Adrenal gland (tissue), 12 donors: ENCODE measurements around the gene EXOSC1. TPM values are rescaled to one million over a fixed set of nuclear protein-coding genes. Genes with fewer than 3 reads are reported as not detected.

Experiments
- DNase-seq, 7 donors: peaks; one replicate each; pipeline ENCODE4 v3.0.0-alpha.2; 2019 to 2020
- H3K27ac ChIP-seq, 5 donors: fragments of 200-600 bp; sonication (generic) in 4 of 5; 1 replicate in 3 of 5; 2 replicates in 2 of 5; pipeline versions ENCODE4 v1.5.1 to v1.8.0; 2016 to 2020; ENCODE audit warnings: mild to moderate bottlenecking in 1 of 5
- H3K27me3 ChIP-seq: fragments of 200-600 bp; 2 replicates; pipeline ENCODE4 v1.8.0; 2021
- H3K36me3 ChIP-seq, 2 donors: fragments of 200-600 bp; replicated peaks in 1 of 2; 1 replicate in 1 of 2; 2 replicates in 1 of 2; pipeline versions ENCODE4 v1.5.1 to v1.8.0; 2018 to 2022
- H3K4me1 ChIP-seq, 2 donors: fragments of 200-600 bp; replicated peaks in 1 of 2; 1 replicate in 1 of 2; 2 replicates in 1 of 2; pipeline versions ENCODE4 v1.5.1 to v1.8.0; 2018 to 2021
- H3K4me3 ChIP-seq, 4 donors: fragments of 200-600 bp; sonication (generic) in 3 of 4; one replicate each; pipeline ENCODE4 v1.5.1; 2016 to 2018
- H3K9me3 ChIP-seq, 3 donors: fragments of 200-600 bp; sonication (generic) in 1 of 3; replicated peaks in 1 of 3; 1 replicate in 2 of 3; 2 replicates in 1 of 3; pipeline versions ENCODE4 v1.5.1 to v1.8.0; 2016 to 2021
- POLR2A ChIP-seq, 2 donors: fragments of 450-650 bp; IDR thresholded peaks; one replicate each; pipeline ENCODE4 v1.6.1; 2017; ENCODE audit warnings: antibody characterized with exemption in 2 of 2, mild to moderate bottlenecking in 2 of 2, moderate library complexity in 1 of 2
- WGBS, 4 donors: extraction: QIAGEN DNeasy Blood & Tissue Kit in 2 of 4; methylation state at CpG; one replicate each; pipeline versions ENCODE4 v1.1.5 to v1.1.7; 2013 to 2017; 5-methylcytosine and 5-hydroxymethylcytosine counted together
- intact Hi-C, 2 donors: fragments of 100-400 bp; cut with DNase I; formaldehyde crosslinking; loops; one replicate each; pipeline versions ENCODE4 v1.14.1 to v1.15.0; 2022 to 2023
- polyA plus RNA-seq, 3 donors: library from polyadenylated mRNA; stranded (reverse); fragments of 200-250 nt in 2 of 3; fragments of 350-450 nt in 1 of 3; fragmentation: Illumina TruSeq in 1 of 3; extraction: RNeasy Lipid Tissue Mini Kit (QIAGEN cat#74804) in 1 of 3; gene quantifications; one replicate each; pipeline ENCODE4 v1.2.3, GENCODE V29; 2013 to 2014
- total RNA-seq, 9 donors: library from RNA; depleted of rRNA in 4 of 9; stranded (reverse); fragments of >200 nt in 4 of 9; fragments of 120-200 nt in 1 of 9; fragmentation: NEBNext Ultra II Directional in 1 of 9; extraction: Animal tissue kit (Norgen Biotek cat#: 25700) in 1 of 9; gene quantifications; one replicate each; pipeline versions ENCODE4 v1.1.0 to v1.2.4, GENCODE V29; 2013 to 2023
- TF ChIP-seq, protein P1 (sequence below), 6 experiments: fragments of 450-650 bp in 4 of 6; fragments of 200-600 bp in 2 of 6; sonication (generic) in 1 of 6; IDR thresholded peaks; 1 replicate in 5 of 6; 2 replicates in 1 of 6; pipeline versions ENCODE4 v1.5.1 to v1.8.0; 2016 to 2021; ENCODE audit warnings: antibody characterized with exemption in 6 of 6, mild to moderate bottlenecking in 2 of 6, moderate library complexity in 1 of 6
- donor health status: healthy with polysubstance abuse.
- donor health status: Bipolar disorder and iron deficiency.
- donor health status: DM: yes; HTN: yes; CAD: no.
- donor health status: DM: no; HTN: no; CAD: no.
- donor health status: DM: no; HTN: no; CAD: no.
- donor health status: DM: yes; HTN: yes; CAD: no.

Gene EXOSC1
- total and polyA plus RNA-seq, 12 donors: 22.3 to 95.8 (median 36.0) TPM

DNA sequence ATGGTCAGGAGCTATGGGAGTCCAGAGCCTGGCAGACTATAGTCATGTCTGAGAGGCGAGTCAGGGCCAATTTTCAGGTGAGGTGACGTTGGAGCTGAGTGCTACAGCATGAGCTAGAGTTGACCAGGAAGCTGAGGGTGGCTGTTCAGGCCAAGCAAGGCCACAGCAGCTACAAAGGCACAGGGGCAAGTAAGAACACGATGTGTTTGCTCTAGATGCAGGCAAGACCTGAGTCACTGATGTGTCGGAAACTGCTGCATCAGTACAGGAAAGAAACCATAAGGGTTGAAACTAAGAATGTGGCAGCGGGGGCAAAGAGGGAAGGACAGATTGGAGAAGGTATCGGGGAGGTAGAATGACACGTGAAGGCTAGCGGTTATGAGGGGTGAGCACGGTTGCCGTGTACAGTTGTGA is 32.9 kb downstream of the EXOSC1 start:
- Histone ChIP-seq H3K36me3 (no peaks in the 10 kb centered on the region), H3K27me3 (no peaks in the 10 kb centered on the region), H3K9me3 (no peaks in the 10 kb centered on the region), H3K4me1 (peaks cover under 1 to 5% of the 10 kb centered on the region in 2 donors), H3K4me3 (no peak overlapping the region), H3K27ac (no peak overlapping the region)
- TF ChIP-seq, protein P1, sequence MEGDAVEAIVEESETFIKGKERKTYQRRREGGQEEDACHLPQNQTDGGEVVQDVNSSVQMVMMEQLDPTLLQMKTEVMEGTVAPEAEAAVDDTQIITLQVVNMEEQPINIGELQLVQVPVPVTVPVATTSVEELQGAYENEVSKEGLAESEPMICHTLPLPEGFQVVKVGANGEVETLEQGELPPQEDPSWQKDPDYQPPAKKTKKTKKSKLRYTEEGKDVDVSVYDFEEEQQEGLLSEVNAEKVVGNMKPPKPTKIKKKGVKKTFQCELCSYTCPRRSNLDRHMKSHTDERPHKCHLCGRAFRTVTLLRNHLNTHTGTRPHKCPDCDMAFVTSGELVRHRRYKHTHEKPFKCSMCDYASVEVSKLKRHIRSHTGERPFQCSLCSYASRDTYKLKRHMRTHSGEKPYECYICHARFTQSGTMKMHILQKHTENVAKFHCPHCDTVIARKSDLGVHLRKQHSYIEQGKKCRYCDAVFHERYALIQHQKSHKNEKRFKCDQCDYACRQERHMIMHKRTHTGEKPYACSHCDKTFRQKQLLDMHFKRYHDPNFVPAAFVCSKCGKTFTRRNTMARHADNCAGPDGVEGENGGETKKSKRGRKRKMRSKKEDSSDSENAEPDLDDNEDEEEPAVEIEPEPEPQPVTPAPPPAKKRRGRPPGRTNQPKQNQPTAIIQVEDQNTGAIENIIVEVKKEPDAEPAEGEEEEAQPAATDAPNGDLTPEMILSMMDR (IDR thresholded peaks at IDR 0.05): no peak
- no peak for TF ChIP-seq POLR2A (IDR thresholded peaks at IDR 0.05)
- DNase-seq: no peak
- intact Hi-C loops: no loop called here
- 80 to 90% (median 86%) methylated on average over 10 of the region's 10 CpGs for WGBS, 4 donors

DNA sequence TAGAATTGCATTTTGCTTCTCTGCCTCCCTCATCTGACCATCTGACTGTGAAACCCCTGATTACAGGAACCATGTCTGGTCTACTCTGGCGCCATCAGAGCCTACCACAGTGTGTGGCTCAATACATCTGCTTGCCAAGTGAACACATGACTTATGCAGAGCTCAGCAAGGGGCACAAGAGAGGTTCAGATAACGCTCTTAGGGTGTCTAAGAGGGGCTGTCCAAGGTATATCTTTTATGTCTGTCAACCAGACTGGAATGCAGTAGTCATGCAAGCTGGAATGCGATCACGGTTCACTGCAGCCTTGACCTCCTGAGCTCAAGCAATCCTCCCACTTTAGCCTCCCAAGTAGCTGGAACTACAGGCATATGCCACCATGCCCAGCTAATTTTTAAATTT is 34.4 kb downstream of the EXOSC1 start:
- TF ChIP-seq POLR2A (IDR thresholded peaks at IDR 0.05): no peak
- TF ChIP-seq, protein P1 (IDR thresholded peaks at IDR 0.05): no peak
- intact Hi-C loops: no loop called here
- H3K4me1 ChIP-seq: peaks cover 0 to 15% of the 10 kb centered on the region in 2 donors
- 32 to 57% (median 45%) methylated on average over 4 of the region's 4 CpGs for WGBS, 4 donors
- H3K36me3 ChIP-seq: no peaks in the 10 kb centered on the region
- no peak overlapping the region for H3K27ac ChIP-seq
- H3K9me3 ChIP-seq: no peaks in the 10 kb centered on the region
- DNase-seq: no peak
- no peak overlapping the region for H3K4me3 ChIP-seq
- no peaks in the 10 kb centered on the region for H3K27me3 ChIP-seq

DNA sequence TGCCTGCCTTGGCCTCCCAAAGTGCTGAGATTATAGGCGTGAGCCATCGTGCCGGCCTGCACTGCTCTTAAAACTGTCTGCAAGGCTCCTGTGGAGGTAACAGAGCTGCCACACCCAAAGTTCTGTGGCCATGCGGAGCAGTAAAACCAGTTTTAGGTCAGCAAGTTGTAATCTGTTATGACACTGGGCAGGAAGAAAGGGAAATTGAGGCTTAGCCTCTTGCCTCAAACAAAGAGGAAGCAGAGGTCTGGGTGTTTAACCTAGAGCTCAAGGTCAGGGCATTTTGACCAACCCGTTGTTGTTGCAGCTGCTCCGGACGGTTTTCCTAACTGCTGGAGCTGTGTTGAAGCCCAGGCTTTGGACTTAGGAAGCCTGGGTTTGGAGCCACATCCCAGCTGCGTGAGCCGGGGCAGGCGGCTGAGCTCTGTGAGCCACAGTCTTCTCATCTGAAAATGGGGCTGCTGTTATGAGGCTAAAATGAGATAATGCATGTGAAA is 37.3 kb downstream of the EXOSC1 start:
- Histone ChIP-seq H3K4me1 (peaks cover 0 to 15% of the 10 kb centered on the region in 2 donors), H3K27me3 (no peaks in the 10 kb centered on the region), H3K36me3 (no peaks in the 10 kb centered on the region), H3K27ac (no peak overlapping the region), H3K4me3 (no peak overlapping the region), H3K9me3 (no peaks in the 10 kb centered on the region)
- DNase-seq: no peak
- TF ChIP-seq, protein P1 (IDR thresholded peaks at IDR 0.05): no peak
- no peak for TF ChIP-seq POLR2A (IDR thresholded peaks at IDR 0.05)
- WGBS, 4 donors: 55 to 63% (median 59%) methylated on average over 10 of the region's 10 CpGs
- intact Hi-C loops: no loop called here

DNA sequence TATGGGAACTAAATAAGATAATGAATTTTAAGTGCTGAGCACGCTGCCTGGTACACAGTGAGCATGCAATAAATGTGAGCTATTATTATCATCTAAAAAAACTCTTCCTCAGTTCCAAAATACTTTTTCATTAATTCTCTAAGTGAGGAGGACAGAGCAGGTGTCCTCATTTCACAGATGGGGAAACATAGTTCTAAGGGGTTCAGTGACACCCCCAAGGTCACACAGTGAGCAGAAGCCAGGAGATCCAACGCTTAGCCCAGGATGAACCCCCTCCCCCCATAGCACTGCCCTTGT is 37.9 kb downstream of the EXOSC1 start:
- Histone ChIP-seq H3K36me3 (no peaks in the 10 kb centered on the region), H3K27me3 (no peaks in the 10 kb centered on the region), H3K4me1 (peaks cover 0 to 15% of the 10 kb centered on the region in 2 donors), H3K27ac (no peak overlapping the region), H3K9me3 (no peaks in the 10 kb centered on the region), H3K4me3 (no peak overlapping the region)
- DNase-seq: no peak
- TF ChIP-seq, protein P1 (IDR thresholded peaks at IDR 0.05): no peak
- TF ChIP-seq POLR2A (IDR thresholded peaks at IDR 0.05): no peak
- intact Hi-C loops: no loop called here
- WGBS, 4 donors: 49 to 63% (median 58%) methylated on average over 2 of the region's 2 CpGs
